ENCODE results near the gene HMBS.
"Not testable (repeated sequence)": the region's sequence is repeated elsewhere in the genome, so short reads cannot be mapped to it uniquely, and the experiment has no call there.

The HMBS gene

GRCh38 chr11:119103161-119103664 lies 18.5 kb downstream of the HMBS start:
- DNase-seq = not testable (repeated sequence)

GRCh38 chr11:119103793-119104192 lies 19.1 kb downstream of the HMBS start:
- no peak for DNase-seq

GRCh38 chr11:119106564-119107537 lies 22.2 kb downstream of the HMBS start, which contains the start of gene C2CD2L:
Gene C2CD2L (plus strand): TSS chr11:119107344. CDS start chr11:119107742, 398 bp downstream.
- peak; percentile 93 for DNase-seq

- no peak for DNase-seq
These were observed 23.0 kb downstream of the HMBS start for GRCh38 chr11:119107538-119108145.

GRCh38 chr11:119108146-119108856 lies 23.6 kb downstream of the HMBS start:
- DNase-seq = no peak

- DNase-seq = no peak
These were observed 24.2 kb downstream of the HMBS start for GRCh38 chr11:119108857-119109221.

- DNase-seq = no peak
These were observed 25.2 kb downstream of the HMBS start for GRCh38 chr11:119109843-119110242.

GRCh38 chr11:119110439-119110838 lies 25.8 kb downstream of the HMBS start:
- DNase-seq = no peak

- DNase-seq = no peak
These were observed 26.8 kb downstream of the HMBS start for GRCh38 chr11:119111361-119111925.

GRCh38 chr11:119112314-119113020 lies 27.8 kb downstream of the HMBS start:
- DNase-seq = no peak

GRCh38 chr11:119113716-119114115 lies 29.0 kb downstream of the HMBS start:
- no peak for DNase-seq

- DNase-seq = no peak
These were observed 29.7 kb downstream of the HMBS start for GRCh38 chr11:119114351-119114750.

- no peak for DNase-seq
These were observed 31.0 kb downstream of the HMBS start for GRCh38 chr11:119115484-119116234.

GRCh38 chr11:119116235-119116594 lies 31.5 kb downstream of the HMBS start:
- DNase-seq = no peak

GRCh38 chr11:119116601-119117000 lies 31.9 kb downstream of the HMBS start:
- no peak for DNase-seq

GRCh38 chr11:119117004-119117706 lies 32.5 kb downstream of the HMBS start:
- DNase-seq = no peak

GRCh38 chr11:119118227-119118626 lies 33.5 kb downstream of the HMBS start:
- DNase-seq = no peak

GRCh38 chr11:119118946-119119345 lies 34.3 kb downstream of the HMBS start:
- DNase-seq = no peak

- peak; percentile 54 for DNase-seq
These were observed 35.9 kb downstream of the HMBS start for GRCh38 chr11:119120639-119121007.

- DNase-seq = peak; percentile 99
These were observed 36.5 kb downstream of the HMBS start, which contains the start of gene HINFP for GRCh38 chr11:119121008-119121810. Gene HINFP (plus strand): TSS chr11:119121580. CDS start chr11:119126945, 5,365 bp downstream.

All from fibroblast of skin of right biceps (primary cell).